ENCODE data around the gene PRUNE2. TPM values are rescaled to one million over a fixed set of nuclear protein-coding genes. Genes with fewer than 3 reads are reported as not detected.

PRUNE2 gene
- total and polyA plus RNA-seq, 9 of the 15 experiments (the other 6 are each of a cell fraction or from before 2014, with no cell fraction given), result 0.05 to 0.45 (median 0.18) TPM; not detected in 1

DNA sequence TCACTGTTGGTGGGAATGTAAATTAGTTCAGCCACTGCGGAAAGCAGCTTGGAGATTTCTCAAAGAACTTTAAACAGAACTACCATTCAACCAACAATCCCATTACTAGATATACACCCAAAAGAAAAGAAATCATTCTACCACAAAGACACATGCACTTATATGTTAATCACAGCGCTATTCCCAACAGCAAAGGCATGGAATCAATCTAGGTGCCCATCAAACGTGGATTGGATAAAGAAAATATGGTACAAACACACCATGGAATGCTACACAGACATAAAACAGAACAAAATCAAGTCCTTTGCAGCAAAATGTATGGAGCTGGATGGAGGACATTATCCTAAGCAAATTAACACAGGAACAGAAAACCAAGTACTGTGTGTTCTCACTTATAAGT is 42.1 kb downstream of the PRUNE2 start (continued):
- TF ChIP-seq, protein P1, sequence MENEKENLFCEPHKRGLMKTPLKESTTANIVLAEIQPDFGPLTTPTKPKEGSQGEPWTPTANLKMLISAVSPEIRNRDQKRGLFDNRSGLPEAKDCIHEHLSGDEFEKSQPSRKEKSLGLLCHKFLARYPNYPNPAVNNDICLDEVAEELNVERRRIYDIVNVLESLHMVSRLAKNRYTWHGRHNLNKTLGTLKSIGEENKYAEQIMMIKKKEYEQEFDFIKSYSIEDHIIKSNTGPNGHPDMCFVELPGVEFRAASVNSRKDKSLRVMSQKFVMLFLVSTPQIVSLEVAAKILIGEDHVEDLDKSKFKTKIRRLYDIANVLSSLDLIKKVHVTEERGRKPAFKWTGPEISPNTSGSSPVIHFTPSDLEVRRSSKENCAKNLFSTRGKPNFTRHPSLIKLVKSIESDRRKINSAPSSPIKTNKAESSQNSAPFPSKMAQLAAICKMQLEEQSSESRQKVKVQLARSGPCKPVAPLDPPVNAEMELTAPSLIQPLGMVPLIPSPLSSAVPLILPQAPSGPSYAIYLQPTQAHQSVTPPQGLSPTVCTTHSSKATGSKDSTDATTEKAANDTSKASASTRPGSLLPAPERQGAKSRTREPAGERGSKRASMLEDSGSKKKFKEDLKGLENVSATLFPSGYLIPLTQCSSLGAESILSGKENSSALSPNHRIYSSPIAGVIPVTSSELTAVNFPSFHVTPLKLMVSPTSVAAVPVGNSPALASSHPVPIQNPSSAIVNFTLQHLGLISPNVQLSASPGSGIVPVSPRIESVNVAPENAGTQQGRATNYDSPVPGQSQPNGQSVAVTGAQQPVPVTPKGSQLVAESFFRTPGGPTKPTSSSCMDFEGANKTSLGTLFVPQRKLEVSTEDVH (IDR thresholded peaks at IDR 0.05; ENCODE audit: low read depth, partially characterized antibody), result no peak
- TF ChIP-seq MYC (IDR thresholded peaks at IDR 0.05; ENCODE audit: low read depth, low read length) (no peak), MYC (CRISPR knock-in tag; IDR thresholded peaks at IDR 0.05; ENCODE audit: borderline replicate concordance, low read depth) (no peak), BRD4 (IDR thresholded peaks at IDR 0.05) (no peak)

DNA sequence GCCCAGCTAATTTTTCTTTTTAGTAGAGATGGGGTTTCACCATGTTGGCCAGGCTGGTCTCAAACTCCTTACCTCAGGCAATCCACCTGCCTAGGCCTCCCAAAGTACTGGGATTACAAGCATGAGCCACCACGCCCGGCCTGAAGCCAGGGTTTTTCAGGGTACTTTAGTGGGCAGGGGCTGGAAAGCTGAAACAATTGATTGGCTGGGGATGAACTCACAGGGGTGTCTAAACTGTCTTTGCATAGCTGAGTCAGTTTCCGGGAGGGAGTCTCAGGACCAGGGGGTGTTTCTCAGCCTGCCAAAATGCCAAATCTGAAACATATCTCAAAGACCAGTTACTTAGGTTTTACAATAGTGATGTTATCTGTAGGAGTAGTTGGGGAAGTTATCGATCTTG is 46.1 kb downstream of the PRUNE2 start:
- no peaks in the 10 kb centered on the region for H3K9me3 ChIP-seq (replicated peaks; ENCODE audit: control insufficient read depth, insufficient read depth, low read depth, low read length)
- H3K36me3 ChIP-seq (ENCODE audit: control insufficient read depth, insufficient read depth, low read length), result no peaks in the 10 kb centered on the region
- H3K9me1 ChIP-seq (ENCODE audit: control insufficient read depth, insufficient read depth, low read length), result no peaks in the 10 kb centered on the region
- no peak overlapping the region for H3K27ac ChIP-seq (ENCODE audit: extremely low read depth, low read depth, low read length)
- ATAC-seq, result no peak
- in situ Hi-C loops (cut with MboI) (no loop called here), intact Hi-C loops (cut with micrococcal nuclease) (no loop called here)
- no peak overlapping the region for H3K9ac ChIP-seq (ENCODE audit: insufficient read depth in 1 of 2, low read depth in 2 of 2, low read length in 2 of 2)
- no TSS peak for BruUV-seq (replicated peaks)
- no peaks in the 10 kb centered on the region for H3K4me1 ChIP-seq (replicated peaks in 1 of 2; ENCODE audit: control insufficient read depth in 2 of 2, insufficient read depth in 2 of 2, low read length in 2 of 2)
- no peak overlapping the region for H3K4me2 ChIP-seq (ENCODE audit: insufficient read depth, low read length)
- no peaks in the 10 kb centered on the region for H3K79me2 ChIP-seq (ENCODE audit: control insufficient read depth, insufficient read depth, low read length)
- H2AFZ ChIP-seq (ENCODE audit: low read depth, low read length), result no peak overlapping the region
- POLR2A ChIA-PET, result interaction anchor here (0.6 kb wide), 1 partner anchor 552 kb away, joined by 5 read pairs; no protein-coding TSS in a partner anchor
- no peak for DNase-seq (ENCODE audit: extremely low read depth in 1 of 4, low spot score in 3 of 4)
- H3K4me3 ChIP-seq, result no peak overlapping the region
- H4K20me1 ChIP-seq (replicated peaks; ENCODE audit: control insufficient read depth, insufficient read depth, low read length), result no peaks in the 10 kb centered on the region
- FAIRE-seq, result no peak
- H3K27me3 ChIP-seq (ENCODE audit: control insufficient read depth in 2 of 2, insufficient read depth in 2 of 2, low read length in 2 of 2), result no peaks in the 10 kb centered on the region
- CTCF ChIA-PET (ENCODE audit: low intra/inter-chr PET ratio), result no interaction called here
- WGBS (ENCODE audit: insufficient coverage, low coverage, missing lambda C conversion rate), result 9% methylated on average over 4 of the region's 4 CpGs
- no peak for TF ChIP-seq GATAD2B (IDR thresholded peaks at IDR 0.05; ENCODE audit: borderline replicate concordance)
- TF ChIP-seq CTBP1 (IDR thresholded peaks at IDR 0.05; ENCODE audit: borderline replicate concordance), result no peak

Measured in K562 (cell line).